ENCODE measurements around the gene NBPF1. TPM values are rescaled to one million over a fixed set of nuclear protein-coding genes. Genes with fewer than 3 reads are reported as not detected.
A peak's percentile ranks its signal among the peaks of the same experiment; 100 is the strongest.
"Not testable (repeated sequence)": the region's sequence is repeated elsewhere in the genome, so short reads cannot be mapped to it uniquely, and the experiment has no call there.

The NBPF1 gene
- total and polyA plus RNA-seq, 2 donors (not counting 3 experiments of a cell fraction or from before 2014, with no cell fraction given) = 23.0 to 58.4 TPM

DNA sequence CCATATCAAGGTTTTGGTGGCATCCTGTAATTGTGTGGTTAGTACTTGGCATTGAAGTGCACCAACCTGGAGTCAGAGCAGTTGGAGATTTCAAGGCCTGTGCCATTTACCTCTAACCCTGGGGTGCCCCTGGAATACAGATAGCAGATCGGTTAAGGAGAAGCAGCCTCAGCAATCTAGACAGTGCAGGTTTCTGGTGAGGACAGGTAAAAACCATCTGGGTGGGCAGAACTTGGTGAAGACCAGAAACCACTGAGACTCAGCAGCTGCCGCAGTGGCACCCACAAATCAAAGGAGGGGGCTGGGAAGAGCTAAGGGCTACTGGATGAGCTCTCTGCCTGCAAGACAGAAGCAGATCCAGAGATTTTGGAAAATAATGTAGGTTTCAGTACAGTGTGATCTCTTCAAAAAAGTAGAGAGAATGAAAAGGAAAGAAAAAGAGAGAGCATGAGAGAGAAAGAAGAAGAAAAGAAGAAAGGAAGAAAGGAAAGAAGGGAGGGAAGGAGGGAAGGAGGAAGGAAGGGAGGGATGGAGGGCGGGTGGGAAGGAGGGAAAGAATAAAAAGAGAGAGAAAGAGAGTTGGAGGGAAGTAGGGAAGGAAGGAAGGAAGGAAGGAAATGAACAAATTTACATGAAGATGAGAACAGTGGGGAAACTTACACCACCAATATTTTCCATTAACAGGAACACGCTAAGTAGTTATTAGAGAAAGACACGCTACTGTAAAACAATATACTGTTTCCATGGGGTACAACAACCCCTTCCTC is 6.5 kb downstream of the NBPF1 start:
- CTCF ChIA-PET; intact Hi-C loops (cut with micrococcal nuclease); H3K4me3 ChIP-seq (replicated peaks in 1 of 3; ENCODE audit: insufficient read depth in 1 of 3, low read depth in 1 of 3, low read length in 3 of 3); H2AFZ ChIP-seq (ENCODE audit: low read depth, low read length); H3K9me3 ChIP-seq (replicated peaks; ENCODE audit: control insufficient read depth, insufficient read depth, low read length); H3K4me2 ChIP-seq (ENCODE audit: insufficient read depth, low read length); H3K27me3 ChIP-seq (ENCODE audit: control insufficient read depth in 2 of 2, insufficient read depth in 2 of 2, low read length in 2 of 2); BruUV-seq (replicated peaks); H3K9me1 ChIP-seq (replicated peaks; ENCODE audit: control insufficient read depth, extremely low read depth, insufficient read depth, low read length); H3K4me1 ChIP-seq (ENCODE audit: control insufficient read depth, extremely low read depth, insufficient read depth, low read length); H4K20me1 ChIP-seq (replicated peaks; ENCODE audit: control insufficient read depth, extremely low read depth, insufficient read depth, low read length); FAIRE-seq; DNase-seq (ENCODE audit: low read depth, low spot score); H3K79me2 ChIP-seq (ENCODE audit: control insufficient read depth, insufficient read depth, low read length); H3K9ac ChIP-seq (replicated peaks; ENCODE audit: extremely low read depth, insufficient read depth, low read length); dilution Hi-C loops (cut with MboI; ENCODE audit: extremely low pct_ligation_motif_present, low sequenced_read_pairs); H3K27ac ChIP-seq (ENCODE audit: insufficient read depth, low read depth, low read length); POLR2A ChIA-PET: not testable (repeated sequence)
- TF ChIP-seq POLR2A (IDR thresholded peaks at IDR 0.05; ENCODE audit: low read depth, low read length) = peak; percentile 43
- peaks cover 9 to 19% of the 10 kb centered on the region in 2 experiments for H3K36me3 ChIP-seq (ENCODE audit: control insufficient read depth in 2 of 2, extremely low read depth in 1 of 2, insufficient read depth in 2 of 2, low read length in 2 of 2)

DNA sequence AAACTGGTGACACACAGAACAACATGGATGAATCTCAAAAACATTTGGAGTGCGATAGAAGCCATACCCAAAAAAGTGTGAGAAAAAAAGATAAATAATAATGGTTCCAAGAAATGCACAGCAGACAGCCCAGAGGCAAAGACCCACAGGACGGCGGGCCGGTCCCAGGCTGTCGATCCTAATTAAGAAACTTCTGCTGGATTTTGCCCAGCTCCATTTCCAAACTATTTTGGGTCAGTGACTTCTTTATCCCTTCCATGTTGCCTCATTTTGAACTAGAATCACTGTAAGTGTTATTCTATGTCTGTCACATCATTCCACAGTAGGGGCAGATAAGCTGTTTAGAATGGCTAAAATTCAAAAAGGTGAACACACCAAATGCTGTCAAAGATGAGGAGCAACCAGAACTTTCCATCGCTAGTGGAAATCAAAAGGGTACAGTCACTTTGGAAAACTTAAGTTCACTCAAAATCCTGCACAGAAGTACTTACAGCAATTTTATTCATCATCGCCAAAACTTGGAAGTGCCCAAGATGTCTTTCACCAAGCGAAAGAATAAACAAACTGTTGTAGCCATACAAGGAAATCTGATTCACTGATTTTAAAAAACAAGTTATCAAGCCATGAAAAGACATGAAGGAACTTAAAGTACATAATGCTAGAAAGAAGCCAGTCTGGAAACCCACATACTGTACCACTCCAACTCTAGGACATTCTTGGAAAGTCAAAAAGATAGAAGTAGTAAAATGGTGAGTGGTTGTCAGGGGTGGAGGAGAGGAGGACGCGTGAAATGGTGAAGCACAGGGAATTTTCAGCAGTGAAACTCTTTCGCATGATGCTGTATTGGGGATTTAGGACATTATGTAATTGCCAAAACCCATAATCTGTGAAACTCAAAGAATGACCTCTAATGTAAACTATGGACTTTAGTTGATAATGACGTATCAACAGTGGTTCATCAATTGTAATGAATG is 7.5 kb downstream of the NBPF1 start:
- H3K79me2 ChIP-seq (ENCODE audit: control insufficient read depth, insufficient read depth, low read length) = no peaks in the 10 kb centered on the region
- H3K9me3 ChIP-seq (replicated peaks; ENCODE audit: control insufficient read depth, insufficient read depth, low read length) = no peaks in the 10 kb centered on the region
- H3K9me1 ChIP-seq (replicated peaks; ENCODE audit: control insufficient read depth, extremely low read depth, insufficient read depth, low read length) = no peaks in the 10 kb centered on the region
- dilution Hi-C loops (cut with MboI; ENCODE audit: extremely low pct_ligation_motif_present, low sequenced_read_pairs) = no loop called here
- BruUV-seq (replicated peaks) = no TSS peak
- CTCF ChIA-PET = interaction anchor here (2.0 kb wide), 1 partner anchor 15 kb away, joined by 11 read pairs; no protein-coding TSS in a partner anchor
- intact Hi-C loops (cut with micrococcal nuclease) = no loop called here
- no peak for DNase-seq (ENCODE audit: low read depth, low spot score)
- TF ChIP-seq, protein P1, sequence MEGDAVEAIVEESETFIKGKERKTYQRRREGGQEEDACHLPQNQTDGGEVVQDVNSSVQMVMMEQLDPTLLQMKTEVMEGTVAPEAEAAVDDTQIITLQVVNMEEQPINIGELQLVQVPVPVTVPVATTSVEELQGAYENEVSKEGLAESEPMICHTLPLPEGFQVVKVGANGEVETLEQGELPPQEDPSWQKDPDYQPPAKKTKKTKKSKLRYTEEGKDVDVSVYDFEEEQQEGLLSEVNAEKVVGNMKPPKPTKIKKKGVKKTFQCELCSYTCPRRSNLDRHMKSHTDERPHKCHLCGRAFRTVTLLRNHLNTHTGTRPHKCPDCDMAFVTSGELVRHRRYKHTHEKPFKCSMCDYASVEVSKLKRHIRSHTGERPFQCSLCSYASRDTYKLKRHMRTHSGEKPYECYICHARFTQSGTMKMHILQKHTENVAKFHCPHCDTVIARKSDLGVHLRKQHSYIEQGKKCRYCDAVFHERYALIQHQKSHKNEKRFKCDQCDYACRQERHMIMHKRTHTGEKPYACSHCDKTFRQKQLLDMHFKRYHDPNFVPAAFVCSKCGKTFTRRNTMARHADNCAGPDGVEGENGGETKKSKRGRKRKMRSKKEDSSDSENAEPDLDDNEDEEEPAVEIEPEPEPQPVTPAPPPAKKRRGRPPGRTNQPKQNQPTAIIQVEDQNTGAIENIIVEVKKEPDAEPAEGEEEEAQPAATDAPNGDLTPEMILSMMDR (IDR thresholded peaks at IDR 0.05; ENCODE audit: extremely low read depth in 1 of 2, insufficient read depth in 1 of 2, low read depth in 1 of 2, low read length in 2 of 2) = no peak
- TF ChIP-seq, protein P2, sequence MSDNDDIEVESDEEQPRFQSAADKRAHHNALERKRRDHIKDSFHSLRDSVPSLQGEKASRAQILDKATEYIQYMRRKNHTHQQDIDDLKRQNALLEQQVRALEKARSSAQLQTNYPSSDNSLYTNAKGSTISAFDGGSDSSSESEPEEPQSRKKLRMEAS (IDR thresholded peaks at IDR 0.05; ENCODE audit: insufficient read depth, insufficient read length) = no peak
- no peak for TF ChIP-seq FOS (IDR thresholded peaks at IDR 0.05; ENCODE audit: borderline replicate concordance, insufficient read depth, low read length)
- H3K4me1 ChIP-seq (ENCODE audit: control insufficient read depth, extremely low read depth, insufficient read depth, low read length) = no peaks in the 10 kb centered on the region
- H3K9ac ChIP-seq (replicated peaks; ENCODE audit: extremely low read depth, insufficient read depth, low read length) = no peak overlapping the region
- POLR2A ChIA-PET = no interaction called here
- peaks cover 9 to 19% of the 10 kb centered on the region in 2 experiments for H3K36me3 ChIP-seq (ENCODE audit: control insufficient read depth in 2 of 2, extremely low read depth in 1 of 2, insufficient read depth in 2 of 2, low read length in 2 of 2)
- H3K27me3 ChIP-seq (ENCODE audit: control insufficient read depth in 2 of 2, insufficient read depth in 2 of 2, low read length in 2 of 2) = no peaks in the 10 kb centered on the region
- H4K20me1 ChIP-seq (replicated peaks; ENCODE audit: control insufficient read depth, extremely low read depth, insufficient read depth, low read length) = no peaks in the 10 kb centered on the region
- H3K4me3 ChIP-seq (replicated peaks in 1 of 3; ENCODE audit: insufficient read depth in 1 of 3, low read depth in 1 of 3, low read length in 3 of 3) = no peak overlapping the region
- H2AFZ ChIP-seq (ENCODE audit: low read depth, low read length) = no peak overlapping the region
- no peak overlapping the region for H3K27ac ChIP-seq (ENCODE audit: insufficient read depth, low read depth, low read length)
- H3K4me2 ChIP-seq (ENCODE audit: insufficient read depth, low read length) = no peak overlapping the region
- FAIRE-seq = no peak
